ENCODE results near the gene C20orf144.

C20orf144 gene

DNA sequence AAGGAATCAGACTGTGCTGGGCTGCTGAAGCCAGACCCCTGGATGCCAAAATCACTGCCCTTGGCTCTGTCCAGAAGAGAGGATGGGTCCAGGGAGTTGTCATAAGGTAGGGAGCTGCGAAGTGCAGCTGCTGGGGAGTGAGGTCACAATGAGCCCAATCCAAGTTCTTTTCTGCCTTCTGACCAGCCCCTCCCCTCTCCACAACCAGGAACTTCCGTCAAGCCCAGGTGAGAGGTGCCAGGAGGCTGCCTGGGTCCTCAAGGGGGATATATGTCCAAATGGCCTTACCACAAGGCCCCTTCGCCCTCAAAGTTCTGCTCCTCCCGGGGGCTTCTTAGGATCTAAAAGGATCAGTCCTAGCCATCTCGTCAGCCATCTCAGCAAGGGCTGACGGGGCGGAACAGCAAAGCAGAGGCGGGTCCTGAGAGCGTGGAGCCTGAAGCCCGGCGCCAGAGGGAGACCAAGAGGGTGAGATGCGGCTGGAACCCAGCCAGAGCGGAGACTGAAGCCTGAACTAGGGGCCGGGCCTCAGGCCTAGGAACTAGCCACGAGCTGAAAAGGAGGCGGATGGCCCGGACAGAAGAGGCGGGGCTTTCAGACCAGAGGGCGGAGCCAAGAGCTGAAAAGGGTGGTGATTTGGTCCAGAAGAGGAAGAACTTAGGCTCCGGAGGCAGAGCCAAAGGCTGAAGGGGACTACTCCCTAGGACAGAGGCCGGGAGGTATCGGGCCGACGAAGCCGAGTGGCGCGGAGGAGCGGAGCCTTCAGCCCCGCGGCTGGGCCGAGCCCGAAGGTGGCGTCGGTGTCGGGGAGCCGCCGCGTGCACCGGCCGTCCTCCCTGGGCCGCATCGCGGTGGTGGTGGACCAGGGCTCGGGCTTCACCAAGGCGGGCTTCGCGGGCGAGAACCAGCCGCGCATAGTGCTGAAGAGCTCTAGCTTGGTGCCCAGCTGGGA lies 4.4 kb downstream of the C20orf144 start, which contains the start of gene ACTL10:
Gene ACTL10 (plus strand): TSS at position 651 of the 952 bp plus-strand sequence. CDS start 555 bp downstream, outside the sequence.
- DNase-seq, result peak; percentile 66

DNA sequence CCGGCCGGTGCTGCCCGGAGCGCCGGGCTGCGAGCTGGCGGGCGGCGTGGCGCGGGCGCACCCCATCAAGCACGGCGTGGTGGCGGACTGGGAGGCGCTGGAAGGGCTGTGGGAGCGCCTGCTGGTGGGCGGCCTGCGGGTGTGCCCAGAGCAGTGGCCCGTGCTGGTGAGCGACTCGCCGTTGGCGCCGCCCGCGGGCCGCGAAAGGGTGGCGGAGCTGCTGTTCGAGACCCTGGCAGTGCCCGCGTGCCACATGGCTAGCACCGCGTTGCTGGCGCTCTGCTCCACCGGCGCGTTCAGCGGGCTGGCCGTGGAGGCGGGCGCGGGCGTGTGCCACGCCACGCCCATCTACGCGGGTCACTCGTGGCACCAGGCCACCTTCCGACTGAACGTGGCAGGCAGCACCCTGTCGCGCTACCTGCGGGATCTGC lies 5.1 kb downstream of the C20orf144 start:
- DNase-seq, result peak; percentile 38

DNA sequence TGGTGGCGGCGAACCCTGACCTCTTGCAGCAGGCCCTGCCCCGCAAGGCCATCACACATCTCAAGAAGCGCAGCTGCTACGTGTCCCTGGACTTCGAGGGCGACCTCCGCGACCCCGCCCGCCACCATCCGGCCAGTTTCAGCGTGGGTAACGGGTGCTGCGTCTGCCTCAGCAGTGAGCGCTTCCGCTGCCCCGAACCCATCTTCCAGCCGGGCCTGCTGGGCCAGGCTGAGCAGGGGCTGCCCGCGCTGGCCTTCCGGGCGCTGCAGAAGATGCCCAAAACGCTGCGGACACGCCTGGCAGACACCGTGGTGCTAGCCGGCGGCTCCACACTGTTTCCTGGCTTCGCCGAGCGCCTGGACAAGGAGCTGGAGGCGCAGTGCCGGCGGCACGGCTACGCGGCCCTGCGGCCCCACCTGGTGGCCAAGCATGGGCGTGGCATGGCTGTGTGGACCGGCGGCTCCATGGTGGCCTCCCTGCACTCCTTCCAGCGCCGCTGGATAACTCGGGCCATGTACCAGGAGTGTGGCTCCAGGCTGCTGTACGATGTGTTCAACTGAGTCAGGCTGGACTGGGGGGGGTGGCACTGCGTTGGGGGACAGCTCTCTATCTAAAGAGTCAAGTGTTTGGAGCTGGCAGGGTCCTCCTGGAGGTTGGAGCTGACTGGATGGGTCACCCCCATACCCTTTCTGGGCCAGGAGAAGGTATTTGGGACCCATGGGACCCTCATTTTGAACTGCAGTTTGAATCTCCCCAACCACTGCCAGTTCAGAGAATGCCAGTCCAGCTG lies 5.7 kb downstream of the C20orf144 start:
- DNase-seq, result peak; percentile 74

DNA sequence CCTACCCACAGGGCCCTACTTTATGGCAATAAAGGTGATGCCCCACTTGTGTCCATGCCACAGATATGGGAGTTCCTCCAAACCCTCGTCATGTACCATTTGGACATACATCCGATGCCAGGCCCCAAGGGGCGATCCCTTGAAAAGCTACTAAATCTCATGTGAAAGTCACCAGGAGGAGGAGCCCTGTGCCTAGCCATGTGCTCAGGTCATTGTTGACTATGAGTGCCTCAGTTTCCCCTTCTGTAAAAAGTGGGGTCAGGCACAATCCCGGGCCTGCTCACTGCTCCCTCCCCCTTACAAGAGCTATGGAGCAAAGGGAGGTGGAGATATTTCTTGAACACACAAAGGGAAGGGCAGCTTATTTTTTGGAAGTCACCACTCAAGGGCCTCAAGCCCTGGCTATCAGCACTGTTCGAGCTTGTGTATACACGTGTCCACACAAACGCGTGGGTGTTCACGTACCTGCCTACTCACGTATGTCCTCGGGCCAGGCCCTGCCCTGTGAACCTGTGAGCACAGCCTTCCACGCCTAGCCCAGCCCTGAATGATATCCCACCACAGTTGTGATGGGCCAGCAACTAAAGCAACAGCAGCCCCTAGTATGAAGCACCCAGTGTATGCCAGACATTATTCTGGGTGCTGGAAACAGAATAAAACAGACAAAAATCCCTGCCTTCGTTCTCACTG lies 6.5 kb downstream of the C20orf144 start:
- no peak for DNase-seq

DNA sequence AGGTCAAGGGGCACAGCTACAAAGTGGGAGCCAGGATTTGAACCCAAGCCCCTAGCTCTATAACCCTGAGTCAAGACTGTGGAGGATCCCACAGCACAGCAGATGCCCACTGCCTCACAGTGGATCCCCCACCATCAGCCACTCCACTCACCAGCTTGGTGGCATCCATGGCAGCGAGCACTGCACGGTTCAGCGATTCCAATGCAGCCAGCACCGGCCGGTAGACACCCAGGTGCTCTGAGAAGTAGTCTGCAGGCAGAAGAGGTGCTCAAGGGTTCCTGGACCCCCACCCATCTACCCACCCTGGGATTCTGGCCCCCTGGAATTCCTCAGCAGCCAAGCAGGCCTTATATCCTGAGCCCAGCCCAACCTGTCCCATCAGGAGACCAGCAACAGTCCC lies 7.1 kb downstream of the C20orf144 start:
- no peak for DNase-seq

DNA sequence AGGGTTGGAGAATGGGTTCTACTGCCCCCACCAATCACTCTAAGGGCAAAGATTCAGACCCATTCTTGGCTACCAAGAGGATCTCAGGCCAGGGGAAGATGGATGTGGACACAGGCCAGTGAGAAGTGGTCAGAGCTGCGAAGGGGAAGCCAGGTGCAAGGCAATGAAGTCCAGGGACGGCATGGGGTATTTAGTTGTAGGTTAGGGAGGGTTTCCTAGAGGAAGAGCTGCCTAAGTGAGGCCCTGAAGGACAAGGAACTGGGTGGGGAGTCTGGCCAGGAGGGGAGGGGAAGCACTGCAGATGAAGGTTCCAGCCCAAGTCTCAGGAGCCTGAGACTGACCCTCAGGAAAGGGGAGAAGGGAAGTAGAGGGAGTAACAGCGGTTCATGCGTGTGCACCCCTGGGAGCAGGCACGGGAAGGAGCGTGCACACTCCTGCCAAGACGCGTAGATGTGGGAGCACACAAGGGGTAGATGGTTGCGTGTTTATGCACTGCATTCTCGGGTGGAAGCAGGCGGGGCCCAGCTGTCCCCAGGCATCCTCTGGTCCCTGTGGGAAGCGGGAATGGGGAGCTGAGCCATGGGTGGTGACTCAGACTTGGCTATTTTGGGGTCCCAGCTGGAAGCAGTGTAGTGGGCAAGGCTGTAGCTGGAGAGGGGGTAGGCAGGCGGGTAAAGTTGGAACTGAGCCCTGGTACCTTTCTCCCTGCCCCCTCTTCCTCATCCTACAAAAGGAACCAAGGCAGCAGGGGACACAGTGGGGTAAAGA lies 7.9 kb downstream of the C20orf144 start:
- no peak for DNase-seq

DNA sequence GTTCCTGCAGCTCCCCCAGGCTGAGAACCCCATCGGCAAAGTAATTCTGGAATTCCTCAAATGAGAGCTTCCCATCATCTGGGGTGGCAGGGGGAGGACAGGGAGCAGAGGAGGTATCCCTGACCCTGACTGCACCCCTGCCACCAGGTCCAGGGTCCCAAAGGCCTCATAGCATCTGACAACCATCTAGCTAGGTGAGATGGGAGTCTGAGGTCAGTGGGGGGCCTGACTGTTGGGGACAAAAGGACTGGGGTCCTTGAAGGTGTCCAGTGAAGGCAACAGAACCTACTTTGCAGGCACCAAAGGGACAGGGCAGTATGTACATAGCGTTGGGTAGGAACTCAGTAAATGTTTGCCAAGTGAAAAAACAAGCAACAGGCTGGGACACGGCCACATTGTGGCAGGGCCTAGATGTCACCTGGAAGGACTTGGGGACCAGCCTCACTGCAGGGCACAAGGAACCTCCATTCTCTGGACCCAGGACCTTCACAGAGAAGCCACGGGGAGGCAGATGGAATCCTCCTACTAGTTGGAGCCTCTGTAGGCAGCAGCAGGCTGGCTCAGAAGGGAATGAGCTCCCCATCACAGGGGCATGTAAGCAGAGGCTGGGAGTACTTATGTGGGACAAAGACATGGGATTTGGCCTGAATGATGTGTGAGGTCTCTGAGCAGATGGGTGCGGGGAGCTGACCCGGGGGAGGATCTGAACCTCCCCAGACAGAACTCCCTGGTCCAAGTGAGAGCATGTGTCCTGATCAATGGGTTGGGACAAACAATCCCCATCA lies 8.8 kb downstream of the C20orf144 start:
- no peak for DNase-seq

DNA sequence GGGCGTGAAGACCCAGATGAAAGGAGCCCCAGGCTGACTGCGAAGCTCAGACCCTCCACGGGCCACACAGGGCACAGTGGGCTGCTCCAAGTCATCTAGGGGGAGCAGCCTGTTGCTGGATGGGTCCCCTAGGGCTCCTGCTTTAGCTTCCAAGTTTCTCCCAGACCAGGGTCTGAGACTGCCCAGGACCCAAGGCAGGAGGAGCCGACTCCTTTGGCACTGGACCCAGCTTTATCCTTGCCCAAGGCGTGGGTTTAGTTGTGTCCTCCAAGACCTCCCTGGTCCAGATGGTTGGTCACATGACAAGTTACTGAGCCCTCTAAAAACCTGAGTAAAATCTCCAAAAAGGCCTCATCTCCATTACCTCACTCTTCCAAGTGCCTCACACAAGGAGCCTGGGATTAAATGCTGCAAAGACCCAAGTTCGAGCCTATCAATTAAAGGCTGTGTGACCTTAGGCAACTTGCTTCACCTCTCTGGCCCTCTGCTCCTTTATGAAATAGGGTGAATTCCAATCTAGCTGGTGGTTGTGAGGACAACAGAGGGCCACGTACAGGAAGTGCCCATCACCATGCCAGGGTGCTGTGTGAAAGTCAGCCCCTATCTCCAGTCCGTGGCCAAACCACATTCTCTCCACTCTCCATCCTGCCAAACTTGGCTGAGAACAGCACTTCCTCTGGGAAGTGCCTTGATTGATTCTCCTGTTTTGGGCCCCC lies 9.6 kb downstream of the C20orf144 start:
- no peak for DNase-seq

DNA sequence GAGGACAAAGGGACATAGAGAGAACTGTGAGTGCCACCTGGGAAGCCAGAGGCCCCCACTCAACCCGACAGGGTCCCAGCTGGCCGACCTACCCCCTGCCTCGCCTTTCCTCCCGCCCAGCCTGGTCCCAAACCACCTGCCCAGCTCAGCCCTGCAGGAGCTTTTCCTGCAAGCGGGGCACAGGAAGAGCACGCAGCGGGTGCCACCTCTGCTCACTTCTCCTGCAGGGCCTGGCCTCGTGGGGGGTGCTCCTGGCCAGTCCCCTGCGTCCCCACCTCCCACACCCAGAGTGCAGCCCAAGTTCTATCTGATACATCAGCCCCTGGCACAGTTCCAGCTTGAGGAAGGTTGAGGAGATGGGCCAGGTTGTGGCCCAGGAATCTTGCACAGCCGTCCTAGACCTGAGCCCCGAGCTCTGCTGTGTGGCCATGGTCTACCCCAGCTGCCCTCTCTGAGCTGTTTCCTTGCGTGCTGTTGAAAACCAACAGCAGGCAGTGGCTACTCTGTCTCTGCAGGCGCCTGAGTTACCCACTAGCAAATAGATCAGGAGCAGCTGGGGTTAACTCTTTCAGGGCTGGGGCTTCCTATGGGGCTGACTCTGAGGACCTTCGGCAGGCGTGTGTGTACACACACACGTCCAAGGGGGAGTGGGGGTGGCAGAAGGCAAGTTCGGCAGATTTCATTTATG lies 10.4 kb downstream of the C20orf144 start:
- DNase-seq, result no peak

DNA sequence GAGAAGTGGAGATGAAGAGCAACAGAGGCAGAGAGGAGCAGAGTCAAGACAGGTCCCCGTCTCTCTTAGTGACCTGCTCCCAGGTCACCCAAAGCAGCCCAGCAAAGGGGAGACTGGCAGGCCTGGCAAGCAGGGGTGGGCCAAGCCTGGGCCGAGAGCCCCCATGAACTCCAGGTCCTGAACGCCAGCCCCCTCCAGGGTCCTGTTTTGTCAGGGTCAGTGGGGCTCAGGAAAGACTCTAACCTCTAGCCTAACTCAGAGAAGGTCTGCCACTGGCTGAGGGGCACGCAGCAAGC lies 10.9 kb downstream of the C20orf144 start:
- DNase-seq, result no peak

DNA sequence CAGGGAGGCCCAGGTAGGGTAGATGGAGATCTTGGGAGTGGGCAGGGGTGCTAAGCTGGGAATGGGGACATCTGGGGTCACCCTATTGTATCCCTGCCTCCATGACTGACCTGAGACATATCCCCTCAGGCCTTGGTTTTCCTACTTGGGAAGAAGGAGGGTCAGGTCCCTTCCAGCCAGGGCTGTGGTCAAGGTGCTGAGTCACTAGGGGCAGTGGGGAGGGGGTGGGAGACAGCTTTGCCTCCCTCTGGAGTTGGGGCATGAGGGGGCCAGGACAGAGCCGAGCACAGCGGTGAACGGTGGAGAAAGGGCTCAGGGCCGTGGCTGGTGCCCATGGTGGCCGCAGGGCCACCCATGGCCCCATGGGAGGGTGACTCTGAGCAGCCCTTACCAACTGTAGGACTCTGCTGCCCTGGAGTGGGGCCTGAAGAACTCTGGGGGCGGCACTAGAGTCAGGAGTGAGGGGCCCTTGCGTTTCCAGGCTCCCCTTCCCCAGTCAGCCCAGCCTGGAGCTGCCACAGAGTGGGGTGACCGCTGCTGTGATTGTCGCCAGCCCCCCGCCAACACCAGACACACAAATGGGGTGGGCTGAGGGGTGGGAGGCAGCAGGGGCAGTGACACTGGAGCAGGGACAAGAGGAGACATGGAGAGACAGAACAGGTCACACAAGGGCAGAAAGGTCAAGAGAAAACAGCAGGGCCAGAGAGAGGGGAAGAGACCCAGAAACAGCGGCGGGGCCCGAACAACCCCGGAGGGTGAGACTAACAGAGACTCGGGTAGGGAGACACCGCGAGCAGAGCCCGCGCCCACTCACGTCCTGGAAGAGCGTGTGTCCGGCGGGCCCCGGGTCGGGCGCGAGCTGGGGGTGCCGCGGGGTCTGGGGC lies 11.5 kb downstream of the C20orf144 start:
- no peak for DNase-seq

DNA sequence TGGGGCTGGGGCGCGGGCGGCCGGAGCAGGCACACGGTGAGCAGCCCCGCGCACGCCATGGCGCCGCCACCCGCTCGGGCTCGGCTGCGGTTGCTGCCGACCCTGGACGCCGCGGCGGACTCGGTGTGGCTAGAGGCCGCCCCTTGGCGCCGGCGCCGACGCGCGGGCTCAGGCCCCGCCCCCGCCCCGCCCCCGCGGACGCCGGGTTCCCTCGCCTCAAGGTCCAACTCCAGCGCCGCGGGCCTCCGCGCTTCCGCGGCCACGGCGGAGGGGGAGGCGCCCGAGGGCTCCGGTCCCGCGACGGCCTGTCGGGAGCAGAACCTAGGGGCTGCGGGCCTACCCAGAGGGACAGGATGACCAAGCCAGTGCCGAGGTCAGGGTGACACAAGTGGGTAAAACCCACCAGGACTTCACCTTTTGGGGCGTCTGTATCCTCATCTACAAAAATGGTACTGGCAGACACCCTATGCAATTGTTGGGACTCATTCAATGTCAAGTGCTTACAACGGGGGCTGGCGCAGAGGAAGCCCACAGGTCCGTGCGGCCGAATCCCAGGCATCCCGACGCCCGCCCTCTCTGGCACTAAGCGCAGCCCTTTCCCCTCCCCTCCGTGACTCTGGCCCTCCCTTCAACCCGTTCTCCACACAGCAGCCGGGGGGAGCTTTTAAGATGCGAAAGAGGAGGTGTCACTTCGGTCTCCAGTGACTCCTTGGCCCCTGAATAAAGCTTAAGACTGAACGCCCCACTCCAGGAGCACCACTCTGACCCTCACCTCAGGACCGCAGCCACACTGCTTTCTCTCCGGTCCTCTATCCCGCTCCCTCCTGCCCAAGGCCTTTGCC lies 12.4 kb downstream of the C20orf144 start, which contains the start of gene NECAB3:
Gene NECAB3 (minus strand): TSS at position 135 of the 842 bp plus-strand sequence. CDS start 76 bp downstream, at position 59.
- peak; percentile 38 for DNase-seq

DNA sequence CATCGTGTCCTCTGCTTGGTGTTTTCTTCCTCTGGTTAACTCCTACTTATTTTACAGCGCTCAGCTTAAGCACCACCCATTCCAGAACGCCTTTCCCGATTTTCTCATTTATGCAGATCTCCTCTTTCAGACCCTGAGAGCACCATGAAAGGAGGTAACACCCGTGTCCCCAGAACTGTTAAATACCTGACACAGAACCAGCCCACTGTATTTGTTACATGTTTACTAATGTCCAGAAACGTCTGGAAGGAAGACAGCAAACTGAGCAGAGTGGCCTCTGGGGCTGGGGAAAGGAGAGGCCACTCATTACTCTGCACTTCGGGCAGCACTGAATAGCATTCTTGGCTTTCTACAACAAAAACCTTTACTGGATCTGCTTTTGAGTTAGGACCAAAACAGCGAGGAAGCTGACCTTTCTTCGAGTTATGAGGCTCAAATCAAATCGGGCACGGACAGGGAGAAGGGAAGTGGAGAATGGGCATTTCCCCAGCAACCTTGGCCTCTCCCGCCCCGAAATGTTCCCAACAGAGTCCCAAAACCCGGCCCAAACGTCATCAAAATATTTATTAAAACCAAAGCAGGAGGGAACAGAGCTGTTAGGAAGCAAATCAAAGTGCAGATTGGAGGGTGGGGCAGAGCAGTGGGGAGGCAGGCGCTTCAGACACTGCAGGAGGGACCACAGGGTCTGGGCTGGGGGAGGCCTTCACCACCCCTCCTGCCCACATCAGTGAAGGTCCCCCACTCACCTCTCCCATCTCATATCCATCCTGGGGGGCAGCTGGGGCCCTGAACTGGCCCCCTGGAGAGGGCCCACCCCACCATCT lies 13.2 kb downstream of the C20orf144 start:
- DNase-seq, result no peak

DNA sequence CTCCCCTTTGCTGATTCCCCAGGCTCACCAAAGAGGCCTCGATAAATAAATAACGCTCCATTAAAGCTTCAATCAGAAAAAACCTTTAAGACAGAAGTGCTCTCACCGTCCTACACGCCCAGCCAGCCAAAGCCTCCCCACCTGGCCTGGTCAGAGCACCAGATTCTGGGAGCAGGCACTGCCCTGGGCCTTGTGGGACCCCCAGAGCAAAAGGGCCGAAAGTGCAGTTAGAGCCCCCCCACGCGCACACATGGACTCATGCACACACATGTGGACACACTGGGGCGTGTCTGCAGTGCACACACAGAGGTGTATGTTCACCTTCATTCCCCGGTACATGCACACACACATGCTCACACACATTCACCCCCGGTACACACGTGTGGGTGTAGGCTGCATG lies 14.0 kb downstream of the C20orf144 start:
- no peak for DNase-seq

DNA sequence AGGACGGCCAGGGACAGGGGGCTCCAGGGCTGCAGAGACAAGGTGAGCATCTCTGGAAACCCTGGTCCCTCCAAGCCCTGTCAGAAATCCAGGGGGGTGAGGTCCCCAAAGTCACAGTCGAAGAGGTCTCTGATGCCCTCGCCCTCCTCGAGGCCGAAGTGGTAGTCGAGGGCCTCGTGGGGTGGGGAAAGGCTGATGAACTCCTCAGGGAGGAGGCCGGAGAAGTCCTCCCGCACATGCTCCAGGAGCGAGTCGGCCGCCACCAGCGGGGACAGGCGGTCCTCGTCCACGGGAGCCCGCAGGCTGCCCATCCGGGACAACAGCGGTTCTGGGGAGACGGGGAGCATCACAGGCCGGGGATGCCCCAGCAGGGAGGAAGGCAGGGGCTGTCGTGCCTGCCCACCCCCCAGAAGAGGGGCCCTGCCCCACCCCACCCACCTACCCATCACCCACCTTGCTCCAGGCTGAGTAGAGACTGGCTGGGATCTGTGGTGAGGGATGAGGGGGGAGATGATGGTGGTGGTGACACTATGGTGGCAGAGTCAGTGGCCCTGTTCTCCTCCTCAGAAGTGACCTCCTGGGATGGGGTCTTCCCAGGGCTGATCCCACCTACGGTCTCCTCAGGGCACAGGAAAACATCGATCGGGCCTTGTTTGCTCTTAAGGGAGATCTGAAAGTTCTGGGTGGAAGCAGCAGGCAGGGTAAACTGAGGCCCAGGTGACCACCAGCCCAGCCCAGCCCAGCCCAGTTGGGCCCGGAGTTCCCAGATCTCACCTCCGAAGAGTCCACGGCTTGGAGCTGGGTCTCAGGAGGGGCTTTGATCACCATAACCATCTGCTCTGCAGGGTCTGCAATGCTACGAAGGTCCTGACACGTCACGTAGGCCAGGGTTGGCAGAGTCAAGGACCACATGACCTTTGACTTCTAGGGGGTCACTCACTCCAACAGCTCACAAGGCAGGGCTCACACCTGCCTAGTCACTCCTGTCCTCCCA lies 14.8 kb downstream of the C20orf144 start:
- DNase-seq, result no peak
